Measurements from ENCODE around the gene CD300LD.

The CD300LD gene

GRCh38 chr17:74543891-74544760 is 48.0 kb downstream of the CD300LD start:
- DNase-seq (ENCODE audit: low read depth), result no peak

GRCh38 chr17:74543406-74543805 is 48.7 kb downstream of the CD300LD start:
- DNase-seq (ENCODE audit: low read depth), result no peak

GRCh38 chr17:74542727-74543383 is 49.2 kb downstream of the CD300LD start:
- no peak for DNase-seq (ENCODE audit: low read depth)

- DNase-seq (ENCODE audit: low read depth), result no peak
Observed at GRCh38 chr17:74542166-74542565, 49.9 kb downstream of the CD300LD start.

GRCh38 chr17:74541176-74542111 is 50.6 kb downstream of the CD300LD start:
- no peak for DNase-seq (ENCODE audit: low read depth)

- no peak for DNase-seq (ENCODE audit: low read depth)
Observed at GRCh38 chr17:74539281-74539820, 52.7 kb downstream of the CD300LD start.

GRCh38 chr17:74536890-74537289 is 55.2 kb downstream of the CD300LD start:
- no peak for DNase-seq (ENCODE audit: low read depth)

- DNase-seq (ENCODE audit: low read depth), result no peak
Observed at GRCh38 chr17:74532115-74532514, 60.0 kb downstream of the CD300LD start.

- no peak for DNase-seq (ENCODE audit: low read depth)
Observed at GRCh38 chr17:74531231-74531761, 60.8 kb downstream of the CD300LD start, which contains the start of gene CD300LB. TSS of gene CD300LB (minus strand) at chr17:74531475. CDS start at chr17:74531350, 125 bp downstream.

- DNase-seq (ENCODE audit: low read depth), result no peak
Observed at GRCh38 chr17:74530831-74531150, 61.3 kb downstream of the CD300LD start.
